ENCODE data around the gene CA10. TPM values are rescaled to one million over a fixed set of nuclear protein-coding genes. Genes with fewer than 3 reads are reported as not detected.

Gene CA10
- polyA plus RNA-seq, 1 donor from 2014 or later = 6.2 TPM

- H3K27ac ChIP-seq (ENCODE audit: low read length) = no peak overlapping the region
These were observed 363.1 kb downstream of the CA10 start for GRCh38 chr17:51795401-51795800.

GRCh38 chr17:51794466-51794865 is 364.0 kb downstream of the CA10 start:
- no peak overlapping the region for H3K9ac ChIP-seq (ENCODE audit: low read length)
- no peaks in the 10 kb centered on the region for H3K36me3 ChIP-seq (ENCODE audit: insufficient read depth, low read length)
- H2AFZ ChIP-seq (ENCODE audit: low read depth, low read length) = no peak overlapping the region
- H3K4me2 ChIP-seq (ENCODE audit: low read length) = no peak overlapping the region
- no peaks in the 10 kb centered on the region for H4K20me1 ChIP-seq (ENCODE audit: insufficient read depth)
- no peaks in the 10 kb centered on the region for H3K79me2 ChIP-seq (replicated peaks; ENCODE audit: insufficient read depth, low read length)
- H3K9me2 ChIP-seq (ENCODE audit: insufficient read depth, low read length) = no peaks in the 10 kb centered on the region
- H3F3A ChIP-seq (ENCODE audit: insufficient read depth, low read length, poor library complexity, severe bottlenecking) = no peaks in the 10 kb centered on the region
- TF ChIP-seq POLR2AphosphoS5 (IDR thresholded peaks at IDR 0.05) = no peak
- no peak for TF ChIP-seq TAF1 (IDR thresholded peaks at IDR 0.05; ENCODE audit: low read depth)
- no peak for TF ChIP-seq SMC3 (conservative IDR thresholded peaks at IDR 0.05; ENCODE audit: poor library complexity)
- TF ChIP-seq, protein P1, sequence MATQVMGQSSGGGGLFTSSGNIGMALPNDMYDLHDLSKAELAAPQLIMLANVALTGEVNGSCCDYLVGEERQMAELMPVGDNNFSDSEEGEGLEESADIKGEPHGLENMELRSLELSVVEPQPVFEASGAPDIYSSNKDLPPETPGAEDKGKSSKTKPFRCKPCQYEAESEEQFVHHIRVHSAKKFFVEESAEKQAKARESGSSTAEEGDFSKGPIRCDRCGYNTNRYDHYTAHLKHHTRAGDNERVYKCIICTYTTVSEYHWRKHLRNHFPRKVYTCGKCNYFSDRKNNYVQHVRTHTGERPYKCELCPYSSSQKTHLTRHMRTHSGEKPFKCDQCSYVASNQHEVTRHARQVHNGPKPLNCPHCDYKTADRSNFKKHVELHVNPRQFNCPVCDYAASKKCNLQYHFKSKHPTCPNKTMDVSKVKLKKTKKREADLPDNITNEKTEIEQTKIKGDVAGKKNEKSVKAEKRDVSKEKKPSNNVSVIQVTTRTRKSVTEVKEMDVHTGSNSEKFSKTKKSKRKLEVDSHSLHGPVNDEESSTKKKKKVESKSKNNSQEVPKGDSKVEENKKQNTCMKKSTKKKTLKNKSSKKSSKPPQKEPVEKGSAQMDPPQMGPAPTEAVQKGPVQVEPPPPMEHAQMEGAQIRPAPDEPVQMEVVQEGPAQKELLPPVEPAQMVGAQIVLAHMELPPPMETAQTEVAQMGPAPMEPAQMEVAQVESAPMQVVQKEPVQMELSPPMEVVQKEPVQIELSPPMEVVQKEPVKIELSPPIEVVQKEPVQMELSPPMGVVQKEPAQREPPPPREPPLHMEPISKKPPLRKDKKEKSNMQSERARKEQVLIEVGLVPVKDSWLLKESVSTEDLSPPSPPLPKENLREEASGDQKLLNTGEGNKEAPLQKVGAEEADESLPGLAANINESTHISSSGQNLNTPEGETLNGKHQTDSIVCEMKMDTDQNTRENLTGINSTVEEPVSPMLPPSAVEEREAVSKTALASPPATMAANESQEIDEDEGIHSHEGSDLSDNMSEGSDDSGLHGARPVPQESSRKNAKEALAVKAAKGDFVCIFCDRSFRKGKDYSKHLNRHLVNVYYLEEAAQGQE (IDR thresholded peaks at IDR 0.05; ENCODE audit: borderline replicate concordance) = no peak
- no peak for TF ChIP-seq EZH2 (IDR thresholded peaks at IDR 0.05; ENCODE audit: borderline replicate concordance, insufficient read depth, low read length, poor library complexity, severe bottlenecking)
- TF ChIP-seq EP300 (conservative IDR thresholded peaks at IDR 0.05; ENCODE audit: poor library complexity, severe bottlenecking) = no peak
- TF ChIP-seq MXI1 (conservative IDR thresholded peaks at IDR 0.05; ENCODE audit: poor library complexity, severe bottlenecking) = no peak
- TF ChIP-seq, protein P2, sequence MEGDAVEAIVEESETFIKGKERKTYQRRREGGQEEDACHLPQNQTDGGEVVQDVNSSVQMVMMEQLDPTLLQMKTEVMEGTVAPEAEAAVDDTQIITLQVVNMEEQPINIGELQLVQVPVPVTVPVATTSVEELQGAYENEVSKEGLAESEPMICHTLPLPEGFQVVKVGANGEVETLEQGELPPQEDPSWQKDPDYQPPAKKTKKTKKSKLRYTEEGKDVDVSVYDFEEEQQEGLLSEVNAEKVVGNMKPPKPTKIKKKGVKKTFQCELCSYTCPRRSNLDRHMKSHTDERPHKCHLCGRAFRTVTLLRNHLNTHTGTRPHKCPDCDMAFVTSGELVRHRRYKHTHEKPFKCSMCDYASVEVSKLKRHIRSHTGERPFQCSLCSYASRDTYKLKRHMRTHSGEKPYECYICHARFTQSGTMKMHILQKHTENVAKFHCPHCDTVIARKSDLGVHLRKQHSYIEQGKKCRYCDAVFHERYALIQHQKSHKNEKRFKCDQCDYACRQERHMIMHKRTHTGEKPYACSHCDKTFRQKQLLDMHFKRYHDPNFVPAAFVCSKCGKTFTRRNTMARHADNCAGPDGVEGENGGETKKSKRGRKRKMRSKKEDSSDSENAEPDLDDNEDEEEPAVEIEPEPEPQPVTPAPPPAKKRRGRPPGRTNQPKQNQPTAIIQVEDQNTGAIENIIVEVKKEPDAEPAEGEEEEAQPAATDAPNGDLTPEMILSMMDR (IDR thresholded peaks at IDR 0.05; ENCODE audit: poor library complexity, severe bottlenecking) = no peak
- no peak for TF ChIP-seq RAD21 (conservative IDR thresholded peaks at IDR 0.05)
- no peak overlapping the region for H3K27ac ChIP-seq (ENCODE audit: low read length)
- no peaks in the 10 kb centered on the region for H3K9me3 ChIP-seq (ENCODE audit: low read length)
- H3K27me3 ChIP-seq (ENCODE audit: insufficient read depth, low read depth, low read length) = no peaks in the 10 kb centered on the region
- H3K4me3 ChIP-seq (ENCODE audit: low read length) = no peak overlapping the region

More at GRCh38 chr17:51795401-51795800, 363.1 kb downstream of the CA10 start:
- Histone ChIP-seq H2AFZ (ENCODE audit: low read depth, low read length) (no peak overlapping the region), H3K36me3 (ENCODE audit: insufficient read depth, low read length) (no peaks in the 10 kb centered on the region), H3K9me3 (ENCODE audit: low read length) (no peaks in the 10 kb centered on the region), H3K4me2 (ENCODE audit: low read length) (no peak overlapping the region), H3F3A (ENCODE audit: insufficient read depth, low read length, poor library complexity, severe bottlenecking) (no peaks in the 10 kb centered on the region), H3K79me2 (replicated peaks; ENCODE audit: insufficient read depth, low read length) (no peaks in the 10 kb centered on the region), H3K9ac (ENCODE audit: low read length) (no peak overlapping the region), H3K9me2 (ENCODE audit: insufficient read depth, low read length) (no peaks in the 10 kb centered on the region), H3K4me3 (ENCODE audit: low read length) (no peak overlapping the region), H4K20me1 (ENCODE audit: insufficient read depth) (no peaks in the 10 kb centered on the region), H3K27me3 (ENCODE audit: insufficient read depth, low read depth, low read length) (no peaks in the 10 kb centered on the region)
- TF ChIP-seq RAD21 (conservative IDR thresholded peaks at IDR 0.05) = no peak
- no peak for TF ChIP-seq EP300 (conservative IDR thresholded peaks at IDR 0.05; ENCODE audit: poor library complexity, severe bottlenecking)
- no peak for TF ChIP-seq POLR2AphosphoS5 (IDR thresholded peaks at IDR 0.05)
- no peak for TF ChIP-seq TAF1 (IDR thresholded peaks at IDR 0.05; ENCODE audit: low read depth)
- no peak for TF ChIP-seq MXI1 (conservative IDR thresholded peaks at IDR 0.05; ENCODE audit: poor library complexity, severe bottlenecking)
- TF ChIP-seq, protein P1 (IDR thresholded peaks at IDR 0.05; ENCODE audit: borderline replicate concordance) = no peak
- no peak for TF ChIP-seq SMC3 (conservative IDR thresholded peaks at IDR 0.05; ENCODE audit: poor library complexity)
- TF ChIP-seq, protein P2 (IDR thresholded peaks at IDR 0.05; ENCODE audit: poor library complexity, severe bottlenecking) = no peak
- no peak for TF ChIP-seq EZH2 (IDR thresholded peaks at IDR 0.05; ENCODE audit: borderline replicate concordance, insufficient read depth, low read length, poor library complexity, severe bottlenecking)
